ENCODE measurements around the gene DNAJA4. TPM values are rescaled to one million over a fixed set of nuclear protein-coding genes. Genes with fewer than 3 reads are reported as not detected.

Gene DNAJA4
- total and polyA plus RNA-seq, 2 of the 8 experiments (the other 6 are each of a cell fraction or from before 2014, with no cell fraction given), result 3.6 to 6.2 TPM

DNA sequence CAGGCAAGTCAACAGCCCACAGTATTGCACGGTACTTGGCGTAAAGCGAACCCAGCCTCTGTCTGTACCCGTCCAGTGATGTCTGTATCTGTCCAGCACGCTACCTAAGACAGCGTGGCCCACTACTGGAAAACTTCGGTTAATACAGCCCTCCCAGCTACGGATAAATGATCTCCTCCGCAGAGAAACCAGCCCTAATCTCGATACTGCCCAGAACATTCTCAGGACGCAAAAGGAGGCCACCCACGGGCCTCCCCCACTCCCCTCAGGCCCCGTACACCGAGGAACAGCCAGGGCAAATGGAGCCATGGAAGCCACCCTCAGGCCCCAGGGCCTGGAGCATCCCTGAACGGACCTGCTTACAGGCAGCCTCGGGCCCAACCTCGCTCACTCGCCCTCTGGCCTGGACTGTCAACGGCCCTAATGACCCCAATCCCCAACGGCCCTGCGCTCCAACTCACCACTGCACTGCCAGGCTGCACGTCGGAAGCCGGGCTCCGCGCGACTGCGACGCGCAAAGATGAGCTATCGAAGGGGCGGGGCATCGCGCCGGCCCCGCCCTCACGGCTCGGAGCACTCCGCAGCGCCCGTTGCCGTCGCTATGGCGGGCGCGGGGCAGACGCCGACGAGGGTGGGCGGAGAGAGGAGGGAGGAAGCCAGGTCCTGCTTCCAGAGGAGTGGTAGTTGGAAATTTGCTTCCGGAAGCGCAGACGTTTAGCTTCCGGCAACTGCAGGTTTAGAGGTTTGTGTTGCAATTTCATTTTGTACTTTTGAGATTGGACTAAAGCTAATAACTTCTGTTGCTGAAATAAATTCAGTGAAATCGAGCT is 35.0 kb downstream of the DNAJA4 start, which contains the start of gene SKIC8 (continued):
- TF ChIP-seq, protein P1, sequence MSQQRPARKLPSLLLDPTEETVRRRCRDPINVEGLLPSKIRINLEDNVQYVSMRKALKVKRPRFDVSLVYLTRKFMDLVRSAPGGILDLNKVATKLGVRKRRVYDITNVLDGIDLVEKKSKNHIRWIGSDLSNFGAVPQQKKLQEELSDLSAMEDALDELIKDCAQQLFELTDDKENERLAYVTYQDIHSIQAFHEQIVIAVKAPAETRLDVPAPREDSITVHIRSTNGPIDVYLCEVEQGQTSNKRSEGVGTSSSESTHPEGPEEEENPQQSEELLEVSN (IDR thresholded peaks at IDR 0.05), result no peak
- peak in 1 of 2 experiments; percentile 95; a peak in 2 of 4 replicates for TF ChIP-seq HDAC2 (IDR thresholded peaks at IDR 0.05; ENCODE audit: borderline replicate concordance in 1 of 2, low read depth in 2 of 2, low read length in 2 of 2)
- TF ChIP-seq TAF1 (IDR thresholded peaks at IDR 0.05; ENCODE audit: low read depth, low read length), result peak; percentile 92
- TF ChIP-seq CREB1 (IDR thresholded peaks at IDR 0.05), result peak; percentile 98
- TF ChIP-seq KDM4A (IDR thresholded peaks at IDR 0.05; ENCODE audit: low read depth, low read length, severe bottlenecking), result peak; percentile 98
- no peak for TF ChIP-seq SUZ12 (IDR thresholded peaks at IDR 0.05; ENCODE audit: low read length)
- TF ChIP-seq POLR2A (IDR thresholded peaks at IDR 0.05; ENCODE audit: control extremely low read depth in 1 of 2, low read depth in 2 of 2, low read length in 2 of 2), result peak; percentile 73 to 92
- no peak for TF ChIP-seq CTCF (IDR thresholded peaks at IDR 0.05; ENCODE audit: control extremely low read depth in 1 of 3, insufficient read depth in 1 of 3, low read depth in 1 of 3, low read length in 3 of 3)
- peak; percentile 79 for TF ChIP-seq TAF7 (optimal IDR thresholded peaks at IDR 0.05; ENCODE audit: borderline replicate concordance, low read depth, low read length)
